ENCODE data around the gene MAGI1. TPM values are rescaled to one million over a fixed set of nuclear protein-coding genes. Genes with fewer than 3 reads are reported as not detected.

Gene MAGI1
- total RNA-seq, 1 donor from 2014 or later: not detected

GRCh38 chr3:65927576-65927975 is 111.1 kb downstream of the MAGI1 start:
- no peak for TF ChIP-seq CTCF (IDR thresholded peaks at IDR 0.05)
- POLR2A ChIA-PET: no interaction called here
- ATAC-seq (ENCODE audit: low read depth) (no peak), DNase-seq (no peak)
- no peaks in the 10 kb centered on the region for H3K27me3 Mint-ChIP-seq
- H3K9me3 Mint-ChIP-seq: no peaks in the 10 kb centered on the region
- H3K4me3 Mint-ChIP-seq: no peak overlapping the region
- H3K4me1 Mint-ChIP-seq: no peaks in the 10 kb centered on the region
- CTCF ChIA-PET: no interaction called here
- intact Hi-C loops (cut with micrococcal nuclease): no loop called here
- no peak overlapping the region for H3K27ac Mint-ChIP-seq
- no peaks in the 10 kb centered on the region for H3K36me3 Mint-ChIP-seq (ENCODE audit: low read depth)

- intact Hi-C loops (cut with micrococcal nuclease): no loop called here
- H3K4me1 Mint-ChIP-seq: no peaks in the 10 kb centered on the region
- TF ChIP-seq CTCF (IDR thresholded peaks at IDR 0.05): no peak
- POLR2A ChIA-PET: no interaction called here
- CTCF ChIA-PET: no interaction called here
- H3K27me3 Mint-ChIP-seq: no peaks in the 10 kb centered on the region
- no peak overlapping the region for H3K4me3 Mint-ChIP-seq
- H3K9me3 Mint-ChIP-seq: no peaks in the 10 kb centered on the region
- no peak overlapping the region for H3K27ac Mint-ChIP-seq
- no peaks in the 10 kb centered on the region for H3K36me3 Mint-ChIP-seq (ENCODE audit: low read depth)
- ATAC-seq (ENCODE audit: low read depth) (no peak), DNase-seq (no peak)
These were observed 113.3 kb downstream of the MAGI1 start for GRCh38 chr3:65925254-65925954.

GRCh38 chr3:65924762-65925161 is 114.0 kb downstream of the MAGI1 start:
- ChIA-PET CTCF (no interaction called here), POLR2A (no interaction called here)
- Mint-ChIP-seq H3K9me3 (no peaks in the 10 kb centered on the region), H3K4me3 (no peak overlapping the region), H3K27me3 (no peaks in the 10 kb centered on the region), H3K36me3 (ENCODE audit: low read depth) (no peaks in the 10 kb centered on the region), H3K4me1 (no peaks in the 10 kb centered on the region), H3K27ac (no peak overlapping the region)
- no peak for DNase-seq
- intact Hi-C loops (cut with micrococcal nuclease): no loop called here
- TF ChIP-seq CTCF (IDR thresholded peaks at IDR 0.05): no peak
- no peak for ATAC-seq (ENCODE audit: low read depth)

- Mint-ChIP-seq H3K4me1 (no peaks in the 10 kb centered on the region), H3K27me3 (no peaks in the 10 kb centered on the region), H3K27ac (no peak overlapping the region), H3K36me3 (ENCODE audit: low read depth) (no peaks in the 10 kb centered on the region), H3K9me3 (peaks cover 1% of the 10 kb centered on the region), H3K4me3 (no peak overlapping the region)
- ATAC-seq (ENCODE audit: low read depth) (no peak), DNase-seq (no peak)
- ChIA-PET CTCF (no interaction called here), POLR2A (no interaction called here)
- no peak for TF ChIP-seq CTCF (IDR thresholded peaks at IDR 0.05)
- intact Hi-C loops (cut with micrococcal nuclease): no loop called here
These were observed 116.3 kb downstream of the MAGI1 start for GRCh38 chr3:65922441-65922840.

GRCh38 chr3:65919826-65920225 is 118.9 kb downstream of the MAGI1 start:
- no peaks in the 10 kb centered on the region for H3K27me3 Mint-ChIP-seq
- ChIA-PET CTCF (no interaction called here), POLR2A (no interaction called here)

More at GRCh38 chr3:65919826-65920225, 118.9 kb downstream of the MAGI1 start:
- no peaks in the 10 kb centered on the region for H3K4me1 Mint-ChIP-seq
- H3K9me3 Mint-ChIP-seq: peaks cover 2% of the 10 kb centered on the region
- TF ChIP-seq CTCF (IDR thresholded peaks at IDR 0.05): no peak
- H3K36me3 Mint-ChIP-seq (ENCODE audit: low read depth): no peaks in the 10 kb centered on the region
- no peak overlapping the region for H3K27ac Mint-ChIP-seq
- ATAC-seq (ENCODE audit: low read depth) (no peak), DNase-seq (no peak)
- intact Hi-C loops (cut with micrococcal nuclease): no loop called here
- H3K4me3 Mint-ChIP-seq: no peak overlapping the region

All from activated B cell treated with CpG ODN at 0.5 μM for 24 hours (primary cell).